NCI-H1930 (cell line): ENCODE measurements around the gene LRRC2.
"Not testable (repeated sequence)": the region's sequence is repeated elsewhere in the genome, so short reads cannot be mapped to it uniquely, and the experiment has no call there.

ENCODE experiments used
- DNase-seq, 2 experiments: peaks; one replicate each; lab custom pipeline; 2025; lab: John Stamatoyannopoulos, UW

Gene LRRC2

GRCh38 chr3:46580675-46581074 is 14.6 kb upstream of the LRRC2 start:
- DNase-seq, result no peak

GRCh38 chr3:46579756-46580286 is 13.7 kb upstream of the LRRC2 start:
- DNase-seq, result no peak

GRCh38 chr3:46578973-46579755 is 13.1 kb upstream of the LRRC2 start:
- no peak for DNase-seq

GRCh38 chr3:46577580-46578249 is 11.6 kb upstream of the LRRC2 start:
- not testable (repeated sequence) for DNase-seq

DNA sequence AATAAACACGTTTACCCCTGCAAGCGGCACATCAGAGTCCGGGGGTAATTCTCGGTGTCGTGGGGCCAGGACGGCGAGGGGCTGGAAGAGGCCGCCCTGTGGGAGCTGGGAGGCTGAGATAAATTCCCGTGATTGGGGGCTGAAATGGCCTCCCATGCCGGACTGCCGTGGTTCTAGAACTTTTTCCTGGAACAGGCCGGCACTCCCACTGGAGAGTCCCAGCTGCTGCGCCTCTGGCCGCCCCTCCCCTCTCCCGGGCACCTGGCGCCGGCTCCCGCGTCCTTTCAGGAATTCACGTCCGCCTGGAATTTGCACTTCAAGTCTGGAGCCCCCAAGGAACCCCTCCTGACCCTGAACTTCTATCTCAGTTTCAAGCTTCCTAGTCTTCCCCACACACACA is 10.8 kb upstream of the LRRC2 start:
- no peak for DNase-seq

GRCh38 chr3:46576386-46576785 is 10.3 kb upstream of the LRRC2 start:
- no peak for DNase-seq

- no peak for DNase-seq
Measured at GRCh38 chr3:46575577-46576222, 9.6 kb upstream of the LRRC2 start.

GRCh38 chr3:46574881-46575576 is 8.9 kb upstream of the LRRC2 start:
- no peak for DNase-seq

GRCh38 chr3:46574243-46574646 is 8.1 kb upstream of the LRRC2 start:
- DNase-seq, result no peak

- no peak for DNase-seq
Measured at GRCh38 chr3:46573701-46574100, 7.6 kb upstream of the LRRC2 start.

GRCh38 chr3:46571684-46572083 is 5.6 kb upstream of the LRRC2 start:
- DNase-seq, result no peak

DNA sequence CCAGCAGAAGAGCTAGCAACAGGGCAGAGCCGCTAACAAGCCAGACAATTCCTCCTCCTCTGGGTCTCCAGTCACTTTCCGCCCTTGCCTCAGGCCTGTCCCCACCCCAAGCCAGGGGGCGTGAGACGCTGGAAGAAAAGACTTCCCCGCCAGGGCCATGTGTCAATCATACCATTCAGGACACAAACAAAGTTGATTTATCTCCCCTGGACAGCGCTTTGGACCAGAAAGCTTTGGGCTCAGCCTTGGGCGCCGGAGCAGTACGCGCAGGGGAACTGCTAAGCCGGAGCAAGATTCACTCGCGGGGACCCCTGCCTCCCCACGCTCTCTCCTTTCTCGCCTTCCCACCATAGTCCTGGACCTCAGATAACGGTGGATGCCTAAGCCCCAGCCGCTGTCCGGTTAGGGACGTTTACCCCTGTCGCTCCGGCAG is 479 bp downstream of the LRRC2 start:
- DNase-seq, result no peak

DNA sequence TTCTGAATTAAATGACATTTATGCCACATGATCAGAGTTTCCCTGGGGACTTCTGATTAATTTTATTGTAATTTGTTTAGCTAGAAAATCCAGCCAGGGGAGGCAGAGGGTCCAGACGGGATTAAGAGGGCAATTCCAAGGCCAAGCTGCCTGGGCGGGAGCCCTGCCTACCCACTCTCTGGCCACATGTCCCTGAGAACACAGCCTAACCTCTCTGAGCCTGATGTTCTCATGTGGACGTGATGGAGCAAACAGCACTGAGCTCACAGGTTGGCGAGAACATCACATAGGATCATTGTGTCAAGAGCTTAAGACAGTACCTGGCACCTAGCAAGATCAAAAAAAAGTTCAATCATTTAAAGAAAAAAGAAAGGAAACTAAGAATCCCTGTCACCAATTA is 1.0 kb downstream of the LRRC2 start:
- DNase-seq, result no peak

GRCh38 chr3:46564190-46565021 is 1.7 kb downstream of the LRRC2 start:
- no peak for DNase-seq

DNA sequence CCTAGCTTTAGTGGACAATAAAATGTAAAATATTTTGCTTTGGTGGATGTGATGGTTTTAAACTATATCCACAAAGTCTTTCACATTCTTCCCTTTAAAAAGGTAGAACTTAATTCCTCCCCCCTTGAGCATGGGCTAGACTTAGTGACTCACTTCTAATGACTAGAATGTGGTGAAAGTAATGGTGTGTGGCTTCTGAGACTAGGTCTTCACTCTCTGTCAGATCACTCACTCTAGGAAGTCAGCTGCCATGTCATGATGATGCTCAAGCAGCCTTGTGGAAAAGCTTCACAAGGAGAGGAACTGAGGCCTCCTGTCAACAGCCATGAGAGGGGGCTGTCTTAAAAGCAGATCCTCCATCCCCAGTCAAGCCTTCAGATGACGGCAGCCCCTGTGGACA is 4.2 kb downstream of the LRRC2 start:
- no peak for DNase-seq

- no peak for DNase-seq
Measured at GRCh38 chr3:46561511-46561910, 4.6 kb downstream of the LRRC2 start.

DNA sequence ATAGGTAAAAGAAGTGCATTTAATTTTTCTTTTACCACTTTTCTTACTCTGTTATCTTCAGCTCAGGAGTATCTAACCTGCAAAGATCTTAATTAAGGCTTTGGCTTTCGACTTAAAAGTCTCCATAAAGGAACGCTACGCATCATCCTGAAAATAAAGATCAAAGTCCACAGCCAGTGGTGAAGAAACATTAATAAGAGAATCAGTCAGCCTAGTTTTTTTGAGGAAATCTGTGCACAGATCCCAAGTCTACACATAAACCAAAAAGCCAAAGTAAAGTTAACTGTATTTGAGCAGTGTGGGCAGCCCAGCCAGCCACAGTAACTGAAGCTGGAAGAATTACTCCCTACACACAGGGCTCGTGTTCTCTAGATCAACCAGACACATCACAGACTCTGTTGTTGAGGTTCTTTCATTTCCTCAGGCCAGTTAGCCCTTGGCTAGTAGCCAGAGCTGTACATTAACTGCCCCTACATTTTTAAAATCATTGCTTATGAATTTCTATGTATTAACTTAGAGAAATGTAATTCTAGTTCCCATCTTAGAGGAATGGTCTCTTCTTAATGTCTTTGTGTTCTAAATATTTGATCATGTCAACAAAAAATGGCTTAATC is 6.9 kb downstream of the LRRC2 start:
- no peak for DNase-seq

DNA sequence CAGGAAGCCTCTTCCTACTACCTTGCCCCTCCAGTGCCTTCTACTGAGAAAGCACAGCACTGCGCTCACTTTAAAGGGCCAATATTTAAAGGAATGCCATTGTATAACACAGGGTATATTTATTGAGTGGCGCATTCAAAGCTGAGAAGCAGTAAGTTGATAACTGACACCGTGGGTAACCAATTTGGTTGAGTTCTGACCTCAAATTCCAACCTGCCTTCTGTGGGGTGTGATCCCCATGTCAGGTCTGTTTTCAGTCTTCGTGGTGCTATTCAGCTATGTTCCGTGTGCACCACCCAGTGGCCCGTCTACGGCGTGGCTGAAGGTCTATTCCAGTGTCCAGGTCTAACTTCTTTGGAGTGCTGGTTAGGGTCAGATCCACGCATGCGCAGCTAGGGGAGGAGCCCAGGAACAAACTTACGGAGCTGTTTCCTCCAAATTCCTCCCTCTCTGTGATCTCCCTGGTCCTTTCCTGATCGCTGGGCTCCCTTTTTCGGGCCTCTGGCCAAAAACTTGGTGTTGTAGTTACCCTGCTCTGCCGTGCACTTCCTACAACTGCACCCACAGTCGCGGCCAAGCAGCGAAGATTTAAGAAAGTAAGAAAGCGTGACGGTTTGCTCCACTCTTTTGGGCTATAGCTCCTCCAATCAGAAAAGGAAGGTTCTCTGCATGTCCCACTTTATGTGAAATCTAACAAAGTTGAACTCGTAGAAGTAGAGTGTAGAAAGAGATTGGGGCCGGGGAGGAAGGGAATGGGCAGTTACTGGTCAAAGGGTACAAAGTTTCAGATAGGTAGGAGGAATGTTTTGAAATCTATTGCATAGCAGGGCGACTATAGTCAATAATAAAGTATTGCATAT is 7.7 kb downstream of the LRRC2 start:
- DNase-seq, result peak; percentile 27 to 60

DNA sequence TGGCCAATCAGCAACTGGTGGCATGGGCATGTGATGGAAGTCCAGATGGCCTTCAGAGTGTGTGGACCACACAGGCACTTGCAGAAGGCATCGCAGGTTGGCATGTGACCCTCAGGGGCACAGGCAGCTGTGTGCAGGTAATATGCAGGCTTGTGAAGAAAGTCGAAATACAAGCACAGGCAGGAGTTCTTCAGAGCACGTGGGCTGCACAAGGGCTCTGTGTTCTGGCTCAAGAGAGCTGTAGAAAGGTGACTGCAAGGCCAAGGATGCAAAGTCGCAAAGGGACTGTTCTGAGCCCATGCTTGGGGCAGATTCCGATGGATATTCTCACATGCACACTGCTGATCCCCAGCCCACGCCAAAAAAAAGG is 8.3 kb downstream of the LRRC2 start:
- no peak for DNase-seq

DNA sequence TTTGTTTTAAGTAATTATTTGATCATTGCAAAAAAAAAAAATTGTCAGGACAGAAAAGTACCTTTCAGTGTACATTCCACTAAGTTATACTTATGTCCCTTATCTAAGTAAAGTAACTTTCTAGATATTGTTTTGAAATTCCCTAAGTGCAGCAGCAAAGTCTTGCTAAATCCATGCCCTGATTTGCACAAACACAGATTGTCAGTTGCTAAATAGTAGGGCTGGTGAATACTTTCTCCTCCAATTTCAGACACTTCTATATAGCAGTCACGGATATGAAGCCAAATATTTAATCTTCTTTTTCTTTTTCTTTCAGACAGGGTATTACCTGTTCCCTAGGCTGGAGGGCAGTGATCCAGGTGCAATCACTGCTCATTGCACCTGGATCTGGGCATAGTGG is 12.9 kb downstream of the LRRC2 start:
- DNase-seq, result no peak
